HFFc6 (cell line): ENCODE results near the gene ULBP3. TPM values are rescaled to one million over a fixed set of nuclear protein-coding genes. Genes with fewer than 3 reads are reported as not detected.
"Not testable (repeated sequence)": the region's sequence is repeated elsewhere in the genome, so short reads cannot be mapped to it uniquely, and the experiment has no call there.

Experiments
- DNase-seq: peaks from one replicate; pipeline ENCODE4 v3.0.0-alpha.2; 2018
- H3K27ac Mint-ChIP-seq: 2 replicates; pipeline ENCODE4 v1.8.0; 2020; ENCODE audit warnings: mild to moderate bottlenecking, mixed read lengths
- H3K27me3 Mint-ChIP-seq: 2 replicates; pipeline ENCODE4 v1.8.0; 2021; ENCODE audit warnings: mild to moderate bottlenecking, moderate library complexity, mixed read lengths; ENCODE audit not compliant: insufficient read depth
- H3K36me3 Mint-ChIP-seq: 2 replicates; pipeline ENCODE4 v1.8.0; 2021; ENCODE audit warnings: low read depth, mixed read lengths
- H3K4me1 Mint-ChIP-seq: 2 replicates; pipeline ENCODE4 v1.8.0; 2020; ENCODE audit warnings: low read depth, mixed read lengths
- H3K4me3 Mint-ChIP-seq: 2 replicates; pipeline ENCODE4 v1.8.0; 2020; ENCODE audit warnings: mild to moderate bottlenecking, moderate library complexity, mixed read lengths
- H3K9me3 Mint-ChIP-seq: 2 replicates; pipeline ENCODE4 v1.8.0; 2020; ENCODE audit warnings: mild to moderate bottlenecking, mixed read lengths
- CTCF ChIP-seq: fragments of 200-600 bp; sonication (generic); IDR thresholded peaks from 2 replicates; pipeline ENCODE4 v1.5.0; 2021; ENCODE audit warnings: antibody characterized with exemption, mild to moderate bottlenecking
- total RNA-seq, 6 experiments: library from RNA; stranded (reverse); fragmentation: NEBNext Ultra II Directional; extraction: Animal tissue kit (Norgen Biotek cat#: 25700); gene quantifications; 2 replicates in 1 of 6; 3 replicates in 5 of 6; pipeline ENCODE4 v1.2.3, GENCODE V29; 2021

Gene ULBP3
- total RNA-seq, 6 experiments from 2014 or later = 11.2 to 15.8 (median 12.7) TPM

GRCh38 chr6:150068151-150068550 lies 770 bp downstream of the ULBP3 start:
- no peak for TF ChIP-seq CTCF
- Mint-ChIP-seq H3K4me1 (peaks cover 30% of the 10 kb centered on the region), H3K9me3 (no peaks in the 10 kb centered on the region), H3K27ac (peak overlapping the region; percentile 77), H3K4me3 (peak overlapping the region; percentile 91), H3K36me3 (peaks cover 13% of the 10 kb centered on the region), H3K27me3 (no peaks in the 10 kb centered on the region)
- no peak for DNase-seq

- Mint-ChIP-seq H3K36me3 (peaks cover 18% of the 10 kb centered on the region), H3K27me3 (no peaks in the 10 kb centered on the region; the same call in 1 of the 2 replicates), H3K4me1 (peaks cover 6% of the 10 kb centered on the region; the same call in 1 of the 2 replicates), H3K9me3 (no peaks in the 10 kb centered on the region), H3K27ac (no peak overlapping the region), H3K4me3 (no peak overlapping the region)
- TF ChIP-seq CTCF = no peak
- no peak for DNase-seq
Observed at GRCh38 chr6:150065083-150065482, 3.8 kb downstream of the ULBP3 start.

GRCh38 chr6:150063640-150064039 lies 5.3 kb downstream of the ULBP3 start:
- H3K27me3 Mint-ChIP-seq = no peaks in the 10 kb centered on the region; the same call in 1 of the 2 replicates
- H3K36me3 Mint-ChIP-seq = peaks cover 18% of the 10 kb centered on the region
- no peak overlapping the region for H3K27ac Mint-ChIP-seq
- no peak for DNase-seq
- no peaks in the 10 kb centered on the region for H3K9me3 Mint-ChIP-seq
- H3K4me1 Mint-ChIP-seq = peaks cover 6% of the 10 kb centered on the region; the same call in 1 of the 2 replicates
- no peak overlapping the region for H3K4me3 Mint-ChIP-seq
- no peak for TF ChIP-seq CTCF

GRCh38 chr6:150059973-150060372 lies 8.9 kb downstream of the ULBP3 start:
- not testable (repeated sequence) for DNase-seq, H3K27ac Mint-ChIP-seq, H3K4me3 Mint-ChIP-seq, H3K9me3 Mint-ChIP-seq, H3K4me1 Mint-ChIP-seq
- H3K27me3 Mint-ChIP-seq = peaks cover 17% of the 10 kb centered on the region
- H3K36me3 Mint-ChIP-seq = peaks cover 11% of the 10 kb centered on the region

- Mint-ChIP-seq H3K9me3 (no peaks in the 10 kb centered on the region), H3K27ac (no peak overlapping the region), H3K36me3 (peaks cover 10% of the 10 kb centered on the region), H3K4me3 (no peak overlapping the region), H3K27me3 (peaks cover 27% of the 10 kb centered on the region), H3K4me1 (no peaks in the 10 kb centered on the region)
- DNase-seq = no peak
- TF ChIP-seq CTCF = no peak
Observed at GRCh38 chr6:150058986-150059385, 9.9 kb downstream of the ULBP3 start.

- Mint-ChIP-seq H3K27me3 (peaks cover 34% of the 10 kb centered on the region), H3K27ac (no peak overlapping the region), H3K4me3 (no peak overlapping the region), H3K4me1 (no peaks in the 10 kb centered on the region), H3K9me3 (no peaks in the 10 kb centered on the region), H3K36me3 (peaks cover 10% of the 10 kb centered on the region)
- no peak for TF ChIP-seq CTCF
- no peak for DNase-seq
Observed at GRCh38 chr6:150058231-150058792, 10.6 kb downstream of the ULBP3 start.
